HepG2 (cell line): ENCODE data around the gene NBPF1. TPM values are rescaled to one million over a fixed set of nuclear protein-coding genes. Genes with fewer than 3 reads are reported as not detected.
A peak's percentile ranks its signal among the peaks of the same experiment; 100 is the strongest.

ENCODE experiments used
- CBX1 ChIP-seq: IDR thresholded peaks from one replicate; pipeline ENCODE4 v1.6.1; 2016; ENCODE audit warnings: antibody characterized with exemption, low read depth
- EP300 ChIP-seq, 3 experiments: sonication (generic) in 1 of 3; formaldehyde crosslinking in 1 of 3; IDR thresholded peaks; 2 replicates each; pipeline versions ENCODE4 v1.5.1 to v1.6.1; 2011 to 2020; ENCODE audit warnings: low read depth in 2 of 3, low read length in 2 of 3, borderline replicate concordance in 1 of 3, improper control_type of control experiment in 1 of 3, mild to moderate bottlenecking in 1 of 3, missing genetic modification reagents in 1 of 3, moderate library complexity in 1 of 3
- ERF ChIP-seq: IDR thresholded peaks from 2 replicates; pipeline ENCODE4 v1.6.1; 2018; ENCODE audit warnings: missing biosample characterization, missing genetic modification reagents
- GATAD1 ChIP-seq: IDR thresholded peaks from 2 replicates; pipeline ENCODE4 v1.6.1; 2016; ENCODE audit warnings: missing genetic modification reagents, missing compliant biosample characterization
- GATAD2A ChIP-seq: IDR thresholded peaks from 2 replicates; pipeline ENCODE4 v1.6.1; 2016
- HOXA3 ChIP-seq: sonication (generic); formaldehyde crosslinking; IDR thresholded peaks from 2 replicates; pipeline ENCODE4 v1.5.0; 2020; ENCODE audit warnings: missing genetic modification reagents
- KAT8 ChIP-seq: IDR thresholded peaks from 2 replicates; pipeline ENCODE4 v1.6.1; 2016; ENCODE audit warnings: missing genetic modification reagents, missing compliant biosample characterization
- KLF9 ChIP-seq: IDR thresholded peaks from 2 replicates; pipeline ENCODE4 v1.6.1; 2016; ENCODE audit warnings: low read depth
- MED1 ChIP-seq: sonication (generic); formaldehyde crosslinking; IDR thresholded peaks from 2 replicates; pipeline ENCODE4 v1.4.0; 2020; ENCODE audit warnings: missing genetic modification reagents
- MIER2 ChIP-seq: IDR thresholded peaks from 2 replicates; pipeline ENCODE4 v1.6.1; 2016; ENCODE audit warnings: missing biosample characterization, missing genetic modification reagents
- NCOA2 ChIP-seq: sonication (generic); formaldehyde crosslinking; IDR thresholded peaks from 2 replicates; pipeline ENCODE4 v1.8.0; 2022; ENCODE audit warnings: inconsistent platforms
- NFIC ChIP-seq: IDR thresholded peaks from 2 replicates; pipeline ENCODE4 v1.6.1; 2012; ENCODE audit warnings: mild to moderate bottlenecking, low read length, inconsistent platforms
- NFYC ChIP-seq: IDR thresholded peaks from 2 replicates; pipeline ENCODE4 v1.6.1; 2016; ENCODE audit warnings: missing genetic modification reagents, missing compliant biosample characterization
- RCOR2 ChIP-seq: IDR thresholded peaks from 2 replicates; pipeline ENCODE4 v1.6.1; 2016; ENCODE audit warnings: missing biosample characterization, missing genetic modification reagents
- ZC3H4 ChIP-seq: sonication (generic); formaldehyde crosslinking; IDR thresholded peaks from 2 replicates; pipeline ENCODE4 v1.4.0; 2020; ENCODE audit warnings: missing genetic modification reagents, borderline replicate concordance
- ZNF331 ChIP-seq: sonication (generic); formaldehyde crosslinking; IDR thresholded peaks from 2 replicates; pipeline ENCODE4 v1.4.0; 2020; ENCODE audit warnings: missing genetic modification reagents
- ZNF343 ChIP-seq: sonication (generic); formaldehyde crosslinking; IDR thresholded peaks from 2 replicates; pipeline ENCODE4 v1.4.0; 2020; ENCODE audit warnings: mild to moderate bottlenecking, missing genetic modification reagents
- ZNF501 ChIP-seq: sonication (generic); formaldehyde crosslinking; IDR thresholded peaks from 2 replicates; pipeline ENCODE4 v1.5.1; 2020; ENCODE audit warnings: mild to moderate bottlenecking, moderate library complexity, missing genetic modification reagents
- ZNF562 ChIP-seq: sonication (generic); formaldehyde crosslinking; IDR thresholded peaks from 2 replicates; pipeline ENCODE4 v1.8.0; 2022; ENCODE audit warnings: missing genetic modification reagents, borderline replicate concordance
- polyA plus RNA-seq, 8 experiments: library from polyadenylated mRNA; depleted of rRNA in 3 of 8; stranded (reverse) in 7 of 8; unstranded in 1 of 8; fragments of >200 nt; fragmentation: Illumina TruSeq in 4 of 8; extraction: Trizol in 4 of 8; gene quantifications; 2 replicates each; pipeline versions ENCODE4 v1.2.1 to v1.2.3, GENCODE V29; 2011 to 2016; ENCODE audit warnings: low read depth in 4 of 8, missing spikeins in 1 of 8, mixed read lengths in 1 of 8; ENCODE audit not compliant: insufficient read depth in 1 of 8
- total RNA-seq, 5 experiments: library from RNA; depleted of rRNA; stranded (reverse); fragments of >200 nt; fragmentation: Illumina TruSeq; extraction: Trizol; gene quantifications; 2 replicates each; pipeline ENCODE4 v1.2.3, GENCODE V29; 2016; ENCODE audit warnings: low read depth in 1 of 5
- TF ChIP-seq, protein P1 (sequence below): sonication (generic); formaldehyde crosslinking; IDR thresholded peaks from 2 replicates; pipeline ENCODE4 v1.4.0; 2020; ENCODE audit warnings: missing genetic modification reagents
- TF ChIP-seq, protein P2 (sequence below): sonication (generic); formaldehyde crosslinking; conservative IDR thresholded peaks from 2 replicates; pipeline ENCODE4 v1.4.0; 2020; ENCODE audit warnings: mild to moderate bottlenecking, missing genetic modification reagents, moderate library complexity
- TF ChIP-seq, protein P3 (sequence below): sonication (generic); formaldehyde crosslinking; IDR thresholded peaks from 2 replicates; pipeline ENCODE4 v1.5.0; 2020; ENCODE audit warnings: missing genetic modification reagents
- TF ChIP-seq, protein P4 (sequence below): IDR thresholded peaks from 2 replicates; pipeline ENCODE4 v1.6.1; 2012; ENCODE audit warnings: inconsistent platforms

Gene NBPF1
- total and polyA plus RNA-seq, 2 of the 13 experiments (the other 11 are each of a cell fraction or from before 2014, with no cell fraction given), result 30.3 to 35.6 TPM

DNA sequence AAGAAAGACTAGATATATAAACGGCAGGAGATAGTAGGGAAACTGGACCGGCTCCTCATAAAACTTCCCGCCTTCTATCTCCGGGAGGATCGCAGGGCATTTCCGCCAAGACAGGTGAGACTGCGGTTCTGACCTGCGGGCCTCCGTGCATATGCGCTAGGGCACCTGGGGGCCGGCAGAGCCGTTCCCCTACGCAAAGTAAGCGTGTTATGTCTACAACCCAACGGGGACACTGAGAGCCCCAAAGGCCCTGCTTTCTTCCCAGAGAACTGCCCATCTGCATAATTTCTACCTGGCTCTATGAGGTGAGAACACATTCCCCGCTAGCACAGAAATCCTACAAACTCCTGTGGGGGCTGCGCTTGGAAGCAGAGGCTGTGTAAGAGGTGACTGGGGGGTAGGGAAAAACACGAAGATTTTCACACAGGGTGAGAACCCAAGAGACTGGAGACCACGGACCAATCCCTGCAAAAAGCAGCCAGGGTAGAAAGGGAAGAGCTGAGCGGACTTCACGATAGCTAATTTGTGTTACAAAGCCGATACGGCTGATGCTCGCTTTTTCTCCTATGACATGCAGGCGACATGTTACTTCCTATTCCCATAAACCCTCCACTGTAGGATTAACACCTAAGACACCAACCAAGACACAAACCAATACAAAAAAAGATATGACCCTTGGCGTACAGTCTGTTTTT is 99.8 kb downstream of the NBPF1 start (continued):
- TF ChIP-seq ZNF343 (CRISPR knock-in tag) (0 out of 2 replicates have a peak, but pooled peaks have one; percentile 40), GATAD1 (peak; percentile 61), RCOR2 (CRISPR knock-in tag) (0 out of 2 replicates have a peak, but pooled peaks have one; percentile 23), ZC3H4 (peak; percentile 88), KAT8 (CRISPR knock-in tag) (peak; percentile 70; the same call in 1 of the 2 replicates), ZNF562 (CRISPR knock-in tag) (peak; percentile 53; the same call in 1 of the 2 replicates), GATAD2A (CRISPR knock-in tag) (peak; percentile 46), MED1 (peak; percentile 96), CBX1 (peak; percentile 93), MIER2 (CRISPR knock-in tag) (0 out of 2 replicates have a peak, but pooled peaks have one; percentile 19), NCOA2 (CRISPR knock-in tag) (peak; percentile 50; the same call in 1 of the 2 replicates), ERF (peak; percentile 68), ZNF501 (CRISPR knock-in tag) (0 out of 2 replicates have a peak, but pooled peaks have one; percentile 19), ZNF331 (CRISPR knock-in tag) (peak; percentile 67), KLF9 (CRISPR knock-in tag) (peak; percentile 66; the same call in 1 of the 2 replicates), HOXA3 (peak; percentile 45; the same call in 1 of the 2 replicates), NFIC (0 out of 2 replicates have a peak, but pooled peaks have one; percentile 69), EP300 (IDR thresholded peaks at IDR 0.05; ENCODE audit: low read depth in 2 of 2, low read length in 2 of 2) (peak in 1 of 2 experiments; percentile 24; a peak in 1 of 4 replicates), EP300 (CRISPR knock-in tag; IDR thresholded peaks at IDR 0.05; ENCODE audit: borderline replicate concordance) (0 out of 2 replicates have a peak, but pooled peaks have one; percentile 19), NFYC (CRISPR knock-in tag) (peak; percentile 41; the same call in 1 of the 2 replicates)
- TF ChIP-seq, protein P1, sequence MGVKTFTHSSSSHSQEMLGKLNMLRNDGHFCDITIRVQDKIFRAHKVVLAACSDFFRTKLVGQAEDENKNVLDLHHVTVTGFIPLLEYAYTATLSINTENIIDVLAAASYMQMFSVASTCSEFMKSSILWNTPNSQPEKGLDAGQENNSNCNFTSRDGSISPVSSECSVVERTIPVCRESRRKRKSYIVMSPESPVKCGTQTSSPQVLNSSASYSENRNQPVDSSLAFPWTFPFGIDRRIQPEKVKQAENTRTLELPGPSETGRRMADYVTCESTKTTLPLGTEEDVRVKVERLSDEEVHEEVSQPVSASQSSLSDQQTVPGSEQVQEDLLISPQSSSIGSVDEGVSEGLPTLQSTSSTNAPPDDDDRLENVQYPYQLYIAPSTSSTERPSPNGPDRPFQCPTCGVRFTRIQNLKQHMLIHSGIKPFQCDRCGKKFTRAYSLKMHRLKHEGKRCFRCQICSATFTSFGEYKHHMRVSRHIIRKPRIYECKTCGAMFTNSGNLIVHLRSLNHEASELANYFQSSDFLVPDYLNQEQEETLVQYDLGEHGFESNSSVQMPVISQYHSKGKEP (CRISPR knock-in tag), result 0 out of 2 replicates have a peak, but pooled peaks have one; percentile 64
- TF ChIP-seq, protein P2, sequence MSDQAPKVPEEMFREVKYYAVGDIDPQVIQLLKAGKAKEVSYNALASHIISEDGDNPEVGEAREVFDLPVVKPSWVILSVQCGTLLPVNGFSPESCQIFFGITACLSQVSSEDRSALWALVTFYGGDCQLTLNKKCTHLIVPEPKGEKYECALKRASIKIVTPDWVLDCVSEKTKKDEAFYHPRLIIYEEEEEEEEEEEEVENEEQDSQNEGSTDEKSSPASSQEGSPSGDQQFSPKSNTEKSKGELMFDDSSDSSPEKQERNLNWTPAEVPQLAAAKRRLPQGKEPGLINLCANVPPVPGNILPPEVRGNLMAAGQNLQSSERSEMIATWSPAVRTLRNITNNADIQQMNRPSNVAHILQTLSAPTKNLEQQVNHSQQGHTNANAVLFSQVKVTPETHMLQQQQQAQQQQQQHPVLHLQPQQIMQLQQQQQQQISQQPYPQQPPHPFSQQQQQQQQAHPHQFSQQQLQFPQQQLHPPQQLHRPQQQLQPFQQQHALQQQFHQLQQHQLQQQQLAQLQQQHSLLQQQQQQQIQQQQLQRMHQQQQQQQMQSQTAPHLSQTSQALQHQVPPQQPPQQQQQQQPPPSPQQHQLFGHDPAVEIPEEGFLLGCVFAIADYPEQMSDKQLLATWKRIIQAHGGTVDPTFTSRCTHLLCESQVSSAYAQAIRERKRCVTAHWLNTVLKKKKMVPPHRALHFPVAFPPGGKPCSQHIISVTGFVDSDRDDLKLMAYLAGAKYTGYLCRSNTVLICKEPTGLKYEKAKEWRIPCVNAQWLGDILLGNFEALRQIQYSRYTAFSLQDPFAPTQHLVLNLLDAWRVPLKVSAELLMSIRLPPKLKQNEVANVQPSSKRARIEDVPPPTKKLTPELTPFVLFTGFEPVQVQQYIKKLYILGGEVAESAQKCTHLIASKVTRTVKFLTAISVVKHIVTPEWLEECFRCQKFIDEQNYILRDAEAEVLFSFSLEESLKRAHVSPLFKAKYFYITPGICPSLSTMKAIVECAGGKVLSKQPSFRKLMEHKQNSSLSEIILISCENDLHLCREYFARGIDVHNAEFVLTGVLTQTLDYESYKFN, result peak; percentile 32; the same call in 1 of the 2 replicates
- TF ChIP-seq, protein P3, sequence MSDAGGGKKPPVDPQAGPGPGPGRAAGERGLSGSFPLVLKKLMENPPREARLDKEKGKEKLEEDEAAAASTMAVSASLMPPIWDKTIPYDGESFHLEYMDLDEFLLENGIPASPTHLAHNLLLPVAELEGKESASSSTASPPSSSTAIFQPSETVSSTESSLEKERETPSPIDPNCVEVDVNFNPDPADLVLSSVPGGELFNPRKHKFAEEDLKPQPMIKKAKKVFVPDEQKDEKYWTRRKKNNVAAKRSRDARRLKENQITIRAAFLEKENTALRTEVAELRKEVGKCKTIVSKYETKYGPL (CRISPR knock-in tag), result peak; percentile 46; the same call in 1 of the 2 replicates
- TF ChIP-seq, protein P4, sequence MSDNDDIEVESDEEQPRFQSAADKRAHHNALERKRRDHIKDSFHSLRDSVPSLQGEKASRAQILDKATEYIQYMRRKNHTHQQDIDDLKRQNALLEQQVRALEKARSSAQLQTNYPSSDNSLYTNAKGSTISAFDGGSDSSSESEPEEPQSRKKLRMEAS, result 0 out of 2 replicates have a peak, but pooled peaks have one; percentile 29
